Measurements from ENCODE around the gene OTUD1.

OTUD1 gene

DNA sequence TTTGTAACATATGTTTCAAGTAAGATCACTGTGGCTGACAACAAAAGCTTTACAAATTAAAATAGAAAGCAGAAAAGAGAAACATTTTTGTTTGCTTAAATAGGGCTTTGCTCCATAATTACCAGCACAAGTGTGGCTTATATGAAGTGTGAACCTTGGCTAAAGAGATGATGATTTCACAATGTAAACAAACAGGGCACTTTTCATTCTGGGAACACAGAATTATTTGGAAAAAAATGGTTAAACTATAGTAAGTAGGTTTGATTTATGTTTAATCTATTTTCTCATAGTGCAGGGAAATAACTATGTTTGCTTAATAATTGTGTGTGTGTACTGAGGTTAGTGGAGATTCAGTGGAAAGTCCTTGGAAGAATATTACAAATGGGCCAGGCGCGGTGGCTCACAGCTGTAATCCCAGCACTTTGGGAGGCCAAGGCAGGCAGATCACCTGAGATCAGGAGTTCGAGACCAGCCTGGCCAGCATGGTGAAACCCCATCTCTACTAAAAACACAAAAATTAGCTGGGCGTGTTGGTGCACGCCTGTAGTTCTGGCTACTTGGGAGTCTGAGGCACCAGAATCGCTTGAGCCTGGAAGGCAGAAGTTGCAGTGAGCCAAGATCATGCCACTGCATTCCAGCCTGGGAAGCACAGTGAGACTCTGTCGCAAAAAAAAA lies 19.1 kb upstream of the OTUD1 start:
- no peak overlapping the region for H3K27ac ChIP-seq (ENCODE audit: poor library complexity, severe bottlenecking)
- no peak overlapping the region for H3K4me3 ChIP-seq (ENCODE audit: severe bottlenecking)
- H3K9me3 ChIP-seq (ENCODE audit: severe bottlenecking), result no peaks in the 10 kb centered on the region
- no peaks in the 10 kb centered on the region for H3K27me3 ChIP-seq (ENCODE audit: insufficient read depth, poor library complexity, severe bottlenecking)
- ATAC-seq (ENCODE audit: low read depth), result peak; percentile 50; the same call in 2 of the 3 replicates
- no peaks in the 10 kb centered on the region for H3K36me3 ChIP-seq (ENCODE audit: low read depth)
- TF ChIP-seq, protein P1, sequence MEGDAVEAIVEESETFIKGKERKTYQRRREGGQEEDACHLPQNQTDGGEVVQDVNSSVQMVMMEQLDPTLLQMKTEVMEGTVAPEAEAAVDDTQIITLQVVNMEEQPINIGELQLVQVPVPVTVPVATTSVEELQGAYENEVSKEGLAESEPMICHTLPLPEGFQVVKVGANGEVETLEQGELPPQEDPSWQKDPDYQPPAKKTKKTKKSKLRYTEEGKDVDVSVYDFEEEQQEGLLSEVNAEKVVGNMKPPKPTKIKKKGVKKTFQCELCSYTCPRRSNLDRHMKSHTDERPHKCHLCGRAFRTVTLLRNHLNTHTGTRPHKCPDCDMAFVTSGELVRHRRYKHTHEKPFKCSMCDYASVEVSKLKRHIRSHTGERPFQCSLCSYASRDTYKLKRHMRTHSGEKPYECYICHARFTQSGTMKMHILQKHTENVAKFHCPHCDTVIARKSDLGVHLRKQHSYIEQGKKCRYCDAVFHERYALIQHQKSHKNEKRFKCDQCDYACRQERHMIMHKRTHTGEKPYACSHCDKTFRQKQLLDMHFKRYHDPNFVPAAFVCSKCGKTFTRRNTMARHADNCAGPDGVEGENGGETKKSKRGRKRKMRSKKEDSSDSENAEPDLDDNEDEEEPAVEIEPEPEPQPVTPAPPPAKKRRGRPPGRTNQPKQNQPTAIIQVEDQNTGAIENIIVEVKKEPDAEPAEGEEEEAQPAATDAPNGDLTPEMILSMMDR (IDR thresholded peaks at IDR 0.05; ENCODE audit: poor library complexity, severe bottlenecking), result no peak
- H3K4me1 ChIP-seq (ENCODE audit: insufficient read depth, poor library complexity, severe bottlenecking), result peaks cover 18% of the 10 kb centered on the region
- DNase-seq (ENCODE audit: low spot score), result no peak

DNA sequence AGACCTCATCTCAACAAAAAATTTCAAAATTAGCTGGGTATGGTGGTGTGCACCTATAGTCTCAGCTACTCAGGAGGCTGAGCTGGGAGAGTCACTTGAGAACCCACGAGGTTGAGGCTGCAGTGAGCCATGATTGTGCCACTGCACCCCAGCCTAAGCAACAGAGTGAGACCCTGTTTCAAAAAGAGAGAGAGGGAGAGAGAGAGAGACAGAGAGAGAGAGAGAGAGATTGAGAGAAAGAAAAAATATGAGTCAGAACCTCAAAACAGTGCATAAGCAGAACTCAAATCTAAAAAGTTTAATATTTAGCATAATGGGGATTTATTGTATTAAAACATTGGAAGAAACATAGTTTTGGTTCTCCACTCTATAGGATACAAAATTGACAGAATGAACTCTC lies 17.5 kb upstream of the OTUD1 start:
- Histone ChIP-seq H3K27ac (ENCODE audit: poor library complexity, severe bottlenecking) (peak overlapping the region; percentile 30), H3K9me3 (ENCODE audit: severe bottlenecking) (no peaks in the 10 kb centered on the region), H3K4me1 (ENCODE audit: insufficient read depth, poor library complexity, severe bottlenecking) (peaks cover 18% of the 10 kb centered on the region), H3K4me3 (ENCODE audit: severe bottlenecking) (no peak overlapping the region), H3K36me3 (ENCODE audit: low read depth) (no peaks in the 10 kb centered on the region), H3K27me3 (ENCODE audit: insufficient read depth, poor library complexity, severe bottlenecking) (no peaks in the 10 kb centered on the region)
- ATAC-seq (ENCODE audit: low read depth) (no peak), DNase-seq (ENCODE audit: low spot score) (no peak)
- TF ChIP-seq, protein P1 (IDR thresholded peaks at IDR 0.05; ENCODE audit: poor library complexity, severe bottlenecking), result no peak

DNA sequence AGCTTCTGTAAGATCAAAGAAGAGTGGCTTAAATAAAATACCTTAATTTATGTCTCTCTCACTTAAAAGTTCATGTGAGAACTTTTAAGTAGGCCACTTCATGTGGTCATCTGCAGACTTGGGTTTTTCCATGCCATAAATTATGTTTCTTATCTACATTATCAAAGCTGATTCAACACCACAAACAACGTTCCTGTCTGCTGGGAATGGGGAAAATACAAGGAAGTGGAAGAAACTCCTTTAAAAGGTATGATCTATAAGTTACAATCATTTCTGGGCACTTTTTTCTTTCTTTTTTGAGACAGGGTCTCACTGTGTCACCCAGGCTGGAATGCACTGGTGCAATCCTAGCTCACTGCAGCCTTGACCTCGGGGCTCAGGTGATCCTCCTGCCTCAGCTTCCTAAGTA lies 16.9 kb upstream of the OTUD1 start:
- peaks cover 18% of the 10 kb centered on the region for H3K4me1 ChIP-seq (ENCODE audit: insufficient read depth, poor library complexity, severe bottlenecking)
- H3K9me3 ChIP-seq (ENCODE audit: severe bottlenecking), result no peaks in the 10 kb centered on the region
- TF ChIP-seq, protein P1 (IDR thresholded peaks at IDR 0.05; ENCODE audit: poor library complexity, severe bottlenecking), result no peak
- no peak overlapping the region for H3K4me3 ChIP-seq (ENCODE audit: severe bottlenecking)
- no peaks in the 10 kb centered on the region for H3K36me3 ChIP-seq (ENCODE audit: low read depth)
- peak; percentile 42 for ATAC-seq (ENCODE audit: low read depth)
- H3K27me3 ChIP-seq (ENCODE audit: insufficient read depth, poor library complexity, severe bottlenecking), result no peaks in the 10 kb centered on the region
- H3K27ac ChIP-seq (ENCODE audit: poor library complexity, severe bottlenecking), result peak overlapping the region; percentile 30
- DNase-seq (ENCODE audit: low spot score), result no peak

DNA sequence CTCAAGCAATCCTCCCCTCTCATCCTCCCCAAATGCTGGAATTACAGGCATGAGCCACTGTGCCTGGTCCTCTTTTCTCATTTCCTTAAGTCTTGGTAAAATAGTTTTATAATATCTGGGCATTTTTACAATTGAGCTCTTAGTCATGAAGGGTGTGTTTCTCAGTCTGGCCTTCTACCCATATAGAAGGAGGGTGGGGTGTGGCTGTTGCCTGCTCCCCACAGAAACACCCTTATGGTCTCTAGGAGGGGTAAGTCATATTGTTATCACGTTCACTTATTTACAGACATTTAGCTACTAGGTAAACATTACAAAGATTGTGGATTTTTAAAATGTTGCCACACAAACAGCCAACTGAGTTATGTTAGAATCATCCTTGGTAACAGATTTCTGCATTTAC lies 6.7 kb upstream of the OTUD1 start:
- peaks cover 14% of the 10 kb centered on the region for H3K4me1 ChIP-seq (ENCODE audit: insufficient read depth, poor library complexity, severe bottlenecking)
- ATAC-seq (ENCODE audit: low read depth) (peak; percentile 85), DNase-seq (ENCODE audit: low spot score) (no peak)
- H3K27me3 ChIP-seq (ENCODE audit: insufficient read depth, poor library complexity, severe bottlenecking), result no peaks in the 10 kb centered on the region
- no peak overlapping the region for H3K4me3 ChIP-seq (ENCODE audit: severe bottlenecking)
- TF ChIP-seq, protein P1 (IDR thresholded peaks at IDR 0.05; ENCODE audit: poor library complexity, severe bottlenecking), result no peak
- no peaks in the 10 kb centered on the region for H3K9me3 ChIP-seq (ENCODE audit: severe bottlenecking)
- no peaks in the 10 kb centered on the region for H3K36me3 ChIP-seq (ENCODE audit: low read depth)
- H3K27ac ChIP-seq (ENCODE audit: poor library complexity, severe bottlenecking), result peak overlapping the region; percentile 26

DNA sequence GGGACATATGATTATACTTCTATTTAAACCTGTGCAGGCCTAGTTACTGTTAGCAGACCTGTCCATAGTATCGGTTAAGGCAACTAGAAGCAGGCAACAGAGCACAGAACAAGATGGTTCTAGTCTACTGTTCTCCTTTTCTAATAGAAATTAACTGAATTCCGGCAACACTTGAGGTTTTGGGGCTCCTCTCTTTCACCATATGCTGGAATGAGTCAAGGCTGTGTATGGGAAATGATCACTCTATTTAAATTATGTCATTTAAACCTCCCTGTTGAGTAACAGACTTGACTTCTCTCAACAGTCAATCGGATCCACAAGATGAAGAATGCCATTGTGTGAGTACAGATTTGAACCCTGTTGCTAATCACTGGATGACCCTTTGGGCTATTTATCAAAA lies 6.2 kb upstream of the OTUD1 start:
- H3K4me1 ChIP-seq (ENCODE audit: insufficient read depth, poor library complexity, severe bottlenecking), result peaks cover 14% of the 10 kb centered on the region
- TF ChIP-seq, protein P1 (IDR thresholded peaks at IDR 0.05; ENCODE audit: poor library complexity, severe bottlenecking), result no peak

More for the DNA sequence above, 6.2 kb upstream of the OTUD1 start:
- H3K27me3 ChIP-seq (ENCODE audit: insufficient read depth, poor library complexity, severe bottlenecking), result no peaks in the 10 kb centered on the region
- H3K4me3 ChIP-seq (ENCODE audit: severe bottlenecking), result no peak overlapping the region
- peak; percentile 31; the same call in 1 of the 3 replicates for ATAC-seq (ENCODE audit: low read depth)
- DNase-seq (ENCODE audit: low spot score), result no peak
- no peaks in the 10 kb centered on the region for H3K36me3 ChIP-seq (ENCODE audit: low read depth)
- H3K9me3 ChIP-seq (ENCODE audit: severe bottlenecking), result no peaks in the 10 kb centered on the region
- peak overlapping the region; percentile 26 for H3K27ac ChIP-seq (ENCODE audit: poor library complexity, severe bottlenecking)
